Common myeloid progenitor, CD34-positive (primary cell): ENCODE data around the gene CALB2. TPM values are rescaled to one million over a fixed set of nuclear protein-coding genes. Genes with fewer than 3 reads are reported as not detected.
"Not testable (repeated sequence)": the region's sequence is repeated elsewhere in the genome, so short reads cannot be mapped to it uniquely, and the experiment has no call there.

Source experiments
- CTCF ChIA-PET: fragments of 350-600 bp; sonication (Branson Sonifier 250); formaldehyde crosslinking; loops from one replicate; lab custom pipeline; 2021; ENCODE audit warnings: antibody characterized with exemption; lab: Charles Lee
- POLR2A ChIA-PET: fragments of 350-600 bp; sonication (Branson Sonifier 250); formaldehyde crosslinking; loops from one replicate; lab custom pipeline; 2021; ENCODE audit warnings: antibody characterized with exemption; lab: Charles Lee
- DNase-seq, 3 donors: peaks; one replicate each; pipeline versions ENCODE4 v3.0.0 to v3.0.0-alpha.2; 2013
- H3K27ac ChIP-seq, 2 experiments: 1 replicate in 1 of 2; 2 replicates in 1 of 2; pipeline ENCODE4 v1.7.0; 2013; ENCODE audit warnings: inconsistent platforms in 2 of 2, low read length in 2 of 2, mild to moderate bottlenecking in 2 of 2, low read depth in 1 of 2, moderate library complexity in 1 of 2; ENCODE audit not compliant: severe bottlenecking in 2 of 2, insufficient read depth in 1 of 2, poor library complexity in 1 of 2
- H3K27me3 ChIP-seq, 5 experiments: replicated peaks in 2 of 5; 1 replicate in 3 of 5; 2 replicates in 2 of 5; pipeline versions ENCODE4 v1.6.1 to v1.7.0; 2013; ENCODE audit warnings: low read length in 4 of 5, mild to moderate bottlenecking in 2 of 5, moderate library complexity in 2 of 5, inconsistent platforms in 1 of 5; ENCODE audit not compliant: insufficient read depth in 5 of 5, control insufficient read depth in 4 of 5
- H3K36me3 ChIP-seq, 4 experiments: 1 replicate in 2 of 4; 2 replicates in 2 of 4; pipeline versions ENCODE4 v1.6.1 to v1.7.0; 2013; ENCODE audit warnings: low read length in 3 of 4, control low read depth in 1 of 4, mild to moderate bottlenecking in 1 of 4; ENCODE audit not compliant: control insufficient read depth in 4 of 4, insufficient read depth in 4 of 4
- H3K4me1 ChIP-seq, 4 experiments: 1 replicate in 3 of 4; 2 replicates in 1 of 4; pipeline versions ENCODE4 v1.6.1 to v1.7.1; 2013; ENCODE audit warnings: low read length in 3 of 4, mild to moderate bottlenecking in 3 of 4, control low read depth in 1 of 4, inconsistent platforms in 1 of 4, moderate library complexity in 1 of 4; ENCODE audit not compliant: control insufficient read depth in 4 of 4, insufficient read depth in 4 of 4; ENCODE audit errors: control extremely low read depth in 1 of 4
- H3K4me3 ChIP-seq, 7 experiments: 1 replicate in 4 of 7; 2 replicates in 3 of 7; pipeline versions ENCODE4 v1.5.1 to v1.7.0; 2013; ENCODE audit warnings: mild to moderate bottlenecking in 7 of 7, low read length in 6 of 7, moderate library complexity in 6 of 7, inconsistent platforms in 2 of 7, low read depth in 2 of 7, control low read depth in 1 of 7; ENCODE audit not compliant: insufficient read depth in 4 of 7, control insufficient read depth in 1 of 7; ENCODE audit errors: extremely low read depth in 1 of 7
- H3K9me3 ChIP-seq, 5 experiments: 1 replicate in 4 of 5; 2 replicates in 1 of 5; pipeline versions ENCODE4 v1.6.1 to v1.7.1; 2013; ENCODE audit warnings: low read length in 4 of 5, mild to moderate bottlenecking in 2 of 5, inconsistent platforms in 1 of 5, low read depth in 1 of 5, moderate library complexity in 1 of 5; ENCODE audit not compliant: control insufficient read depth in 4 of 5, insufficient read depth in 2 of 5; ENCODE audit errors: control extremely low read depth in 1 of 5
- WGBS: methylation state at CpG from one replicate; pipeline ENCODE4 v1.1.5; 2013; ENCODE audit not compliant: insufficient coverage; 5-methylcytosine and 5-hydroxymethylcytosine counted together
- polyA plus RNA-seq: library from polyadenylated mRNA; unstranded; fragments of 120-200 nt; gene quantifications from one replicate; pipeline ENCODE4 v1.2.1, GENCODE V29; 2013

Gene CALB2, protein sequence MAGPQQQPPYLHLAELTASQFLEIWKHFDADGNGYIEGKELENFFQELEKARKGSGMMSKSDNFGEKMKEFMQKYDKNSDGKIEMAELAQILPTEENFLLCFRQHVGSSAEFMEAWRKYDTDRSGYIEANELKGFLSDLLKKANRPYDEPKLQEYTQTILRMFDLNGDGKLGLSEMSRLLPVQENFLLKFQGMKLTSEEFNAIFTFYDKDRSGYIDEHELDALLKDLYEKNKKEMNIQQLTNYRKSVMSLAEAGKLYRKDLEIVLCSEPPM
- polyA plus RNA-seq, result not detected

DNA sequence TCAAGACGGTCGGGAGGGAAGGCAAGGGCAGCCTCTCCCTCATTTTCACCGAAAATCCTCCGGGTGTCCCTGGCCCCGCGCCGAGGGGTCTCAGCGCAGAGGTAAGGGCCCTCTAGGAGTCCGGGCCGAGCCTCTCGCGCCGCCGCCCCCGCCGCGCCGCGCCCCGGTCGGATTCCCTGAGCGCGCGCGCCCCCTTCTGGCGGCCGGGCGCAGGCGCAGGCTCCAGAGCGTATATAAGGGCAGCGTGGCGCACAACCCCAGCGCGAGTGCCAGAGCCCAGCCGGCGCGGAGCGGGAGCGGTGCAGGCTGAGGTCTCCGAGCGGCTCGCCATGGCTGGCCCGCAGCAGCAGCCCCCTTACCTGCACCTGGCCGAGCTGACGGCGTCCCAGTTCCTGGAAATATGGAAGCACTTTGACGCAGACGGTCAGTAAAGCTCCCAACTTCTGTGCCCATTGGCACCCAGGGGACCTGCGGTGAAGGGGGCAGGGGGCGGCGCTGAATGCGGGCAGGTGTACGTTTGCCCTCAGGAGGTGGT, at the start of gene CALB2:
CALB2 (plus strand) TSS at position 260 of the 535 bp plus-strand sequence; CDS start at position 330, 70 bp downstream.
- Histone ChIP-seq H3K9me3 (no peaks in the 10 kb centered on the region), H3K4me3 (peak within 1 kb of the TSS in 1 of 7 experiments; percentile 31), H3K27ac (no peak within 1 kb of the TSS), H3K4me1 (peaks cover 0 to 13% (median 6%) of the 10 kb centered on the region in 4 experiments), H3K27me3 (peaks cover 0 to 82% (median 18%) of the 10 kb centered on the region in 5 experiments), H3K36me3 (no peaks in the 10 kb centered on the region)
- WGBS, result 3% methylated on average over 43 of the region's 53 CpGs
- ChIA-PET POLR2A (no interaction called here), CTCF (interaction anchor here (0.9 to 2.3 kb wide), 4 partner anchors 10 to 143 kb away, joined by 3 to 9 read pairs (median 4); no protein-coding TSS in a partner anchor)
- DNase-seq, result peak; percentile 26 to 65 (median 61)

DNA sequence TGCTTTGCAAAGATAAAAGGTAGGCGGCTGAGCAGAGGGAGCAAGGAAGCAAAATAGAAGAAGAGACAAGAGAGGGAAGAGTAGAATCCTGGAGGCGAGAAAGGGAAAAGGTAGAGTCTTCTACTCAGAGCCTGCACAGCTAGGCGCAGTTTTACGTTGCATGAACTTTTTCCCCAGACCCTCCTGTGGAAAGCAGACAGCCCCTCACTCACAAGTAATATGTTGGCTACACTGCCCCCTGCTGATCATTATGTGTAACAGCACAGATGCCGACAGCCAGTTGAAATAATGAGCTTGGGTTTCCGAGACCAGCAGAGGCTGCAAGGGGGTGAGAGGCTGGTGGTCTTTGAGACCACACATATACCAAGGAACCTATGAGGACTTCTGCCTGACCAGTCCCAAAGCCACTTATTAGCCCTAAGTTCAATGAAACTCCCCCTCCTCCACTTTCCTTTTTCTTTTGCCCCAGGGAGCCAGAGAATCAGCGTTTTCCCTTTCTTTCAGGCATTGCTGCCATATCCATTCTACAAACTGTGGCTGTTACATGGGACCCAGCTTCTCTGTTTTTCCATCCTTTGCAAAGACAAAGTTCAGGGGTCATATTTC, 46.9 kb upstream of the CALB2 start:
- ChIA-PET POLR2A (no interaction called here), CTCF (interaction anchor here (0.6 to 2.8 kb wide), 16 partner anchors 9 to 189 kb away, joined by 3 to 8 read pairs (median 4); no protein-coding TSS in a partner anchor)
- Histone ChIP-seq H3K27me3 (peaks cover 0 to 25% (median 9%) of the 10 kb centered on the region in 5 experiments), H3K4me1 (no peaks in the 10 kb centered on the region), H3K36me3 (no peaks in the 10 kb centered on the region), H3K4me3 (no peak overlapping the region), H3K9me3 (no peaks in the 10 kb centered on the region), H3K27ac (no peak overlapping the region)
- peak; percentile 22 to 54 (median 44) for DNase-seq
- WGBS, result 26% methylated on average over 6 of the region's 7 CpGs

DNA sequence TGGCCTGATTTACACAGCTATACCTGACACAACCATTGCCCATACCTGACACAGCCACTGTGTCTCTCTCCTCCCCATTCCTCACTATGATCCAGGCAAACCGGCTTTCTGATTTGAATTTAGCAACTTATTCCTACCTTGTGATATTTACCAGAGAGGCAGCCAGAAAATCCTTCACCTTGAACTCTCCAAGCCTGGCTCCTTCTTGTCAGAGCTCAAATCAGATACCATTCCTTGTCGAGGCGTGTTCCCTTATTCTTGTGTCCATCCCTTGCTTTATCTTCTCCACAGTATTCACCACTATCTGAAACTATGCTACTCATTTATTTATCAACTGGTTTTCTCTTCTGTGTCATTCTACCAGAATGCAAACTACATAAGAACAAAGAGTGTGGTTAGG, 44.9 kb upstream of the CALB2 start:
- H3K27ac ChIP-seq, H3K9me3 ChIP-seq, H3K36me3 ChIP-seq, H3K4me3 ChIP-seq, DNase-seq, H3K4me1 ChIP-seq, CTCF ChIA-PET: not testable (repeated sequence)
- 94% methylated on average over 2 of the region's 3 CpGs for WGBS
- POLR2A ChIA-PET, result interaction anchor here (0.7 kb wide), 1 partner anchor 153 kb away, joined by 3 read pairs; no protein-coding TSS in a partner anchor
- H3K27me3 ChIP-seq, result peaks cover 2 to 25% (median 9%) of the 10 kb centered on the region in 5 experiments

DNA sequence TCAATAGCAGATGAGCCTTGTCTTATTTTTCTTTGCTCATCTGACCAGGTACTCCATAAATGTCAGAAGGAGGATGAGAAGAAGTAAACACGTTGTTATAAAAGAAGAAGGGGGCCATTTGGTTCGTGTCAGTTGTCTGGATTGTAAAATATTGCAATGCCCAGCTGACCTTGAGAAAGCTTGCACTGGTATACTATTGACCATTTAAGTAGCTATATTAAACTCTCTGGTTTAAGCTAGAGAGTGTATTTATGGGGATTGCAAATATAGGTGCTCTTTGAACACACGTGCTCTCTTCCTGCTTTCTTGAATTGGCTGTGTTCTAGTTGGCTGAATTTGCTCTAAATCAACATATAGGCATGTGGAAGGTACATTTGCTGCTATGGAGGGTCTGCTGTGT, 43.3 kb upstream of the CALB2 start:
- POLR2A ChIA-PET, result no interaction called here
- Histone ChIP-seq H3K36me3 (no peaks in the 10 kb centered on the region), H3K4me1 (no peaks in the 10 kb centered on the region), H3K27me3 (peaks cover 2 to 21% (median 3%) of the 10 kb centered on the region in 5 experiments), H3K9me3 (no peaks in the 10 kb centered on the region), H3K4me3 (no peak overlapping the region), H3K27ac (no peak overlapping the region)
- CTCF ChIA-PET, result interaction anchor here (0.6 to 1.4 kb wide), 3 partner anchors 26 to 185 kb away, joined by 3 read pairs; no protein-coding TSS in a partner anchor
- no peak for DNase-seq
- 86% methylated on average over 1 of the region's 3 CpGs for WGBS

DNA sequence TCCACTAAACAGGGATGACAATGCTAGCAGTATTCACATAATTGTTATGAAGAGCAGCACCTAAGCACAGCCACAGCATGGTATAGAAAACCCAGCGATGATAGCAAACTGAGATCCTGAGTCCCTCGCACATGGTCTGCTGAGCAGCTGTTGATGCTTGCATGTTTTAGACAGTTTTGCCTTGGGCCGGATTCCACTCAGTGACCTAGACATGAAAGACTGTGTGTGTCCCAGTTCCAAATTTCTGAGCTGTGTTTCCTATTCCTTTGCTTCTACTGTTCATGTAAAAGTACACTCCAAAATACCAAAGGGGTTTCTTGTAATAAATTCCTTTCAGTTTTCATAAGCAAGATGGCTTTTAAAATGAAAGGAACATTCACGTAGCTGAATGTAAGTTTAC, 38.5 kb upstream of the CALB2 start:
- CTCF ChIA-PET, result no interaction called here

DNA sequence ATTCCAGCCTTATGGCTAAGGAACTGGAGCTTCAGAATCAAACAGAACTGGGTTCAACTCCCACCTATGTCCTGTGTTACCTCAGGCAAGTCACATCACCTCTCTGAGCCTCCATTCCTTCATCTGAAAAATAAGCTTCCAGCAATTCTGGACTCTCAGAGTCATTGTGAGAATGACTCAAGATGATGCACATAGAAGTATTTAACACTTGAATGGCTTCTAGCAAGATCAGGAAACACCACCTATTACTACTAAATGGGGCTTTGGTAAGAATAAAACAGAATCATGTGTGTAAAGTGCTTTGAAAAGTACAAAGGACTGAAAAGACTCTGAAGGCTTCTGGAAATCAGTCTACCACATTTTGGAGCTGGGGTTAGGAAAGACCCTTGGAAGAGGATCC, 30.8 kb upstream of the CALB2 start:
- no peak for DNase-seq
- Histone ChIP-seq H3K9me3 (peaks cover 0 to 3% (median 0%) of the 10 kb centered on the region in 5 experiments), H3K4me1 (no peaks in the 10 kb centered on the region), H3K4me3 (no peak overlapping the region), H3K27ac (no peak overlapping the region), H3K36me3 (no peaks in the 10 kb centered on the region), H3K27me3 (peaks cover 0 to 2% (median 0%) of the 10 kb centered on the region in 5 experiments)
- ChIA-PET CTCF (no interaction called here), POLR2A (no interaction called here)

More for the DNA sequence above, 38.5 kb upstream of the CALB2 start:
- no peaks in the 10 kb centered on the region for H3K4me1 ChIP-seq
- H3K36me3 ChIP-seq, result no peaks in the 10 kb centered on the region
- H3K27ac ChIP-seq, result no peak overlapping the region
- no peaks in the 10 kb centered on the region for H3K9me3 ChIP-seq
- POLR2A ChIA-PET, result no interaction called here
- peaks cover 0 to 5% (median 2%) of the 10 kb centered on the region in 5 experiments for H3K27me3 ChIP-seq
- DNase-seq, result no peak
- no peak overlapping the region for H3K4me3 ChIP-seq
- WGBS, result 89% methylated on average over 3 of the region's 4 CpGs
